Panc1 (cell line): Measurements from ENCODE around the gene CGREF1. TPM values are rescaled to one million over a fixed set of nuclear protein-coding genes. Genes with fewer than 3 reads are reported as not detected.

Experiments used
- ATAC-seq: fragments of 200-7000 bp; cut with Tn5 transposase; 2 replicates; pipeline ENCODE4 v1.9.1; 2020; ENCODE audit warnings: mild to moderate bottlenecking, moderate library complexity
- BruUV-seq: library from RNA; stranded (reverse); fragments of 400-500 nt; replicated peaks from 2 replicates; lab custom pipeline; 2021; lab: Mats Ljungman, UMichigan
- CTCF ChIA-PET: fragments of 300-600 bp; sonication (Branson Sonifier 250); formaldehyde crosslinking; loops from one replicate; lab custom pipeline; 2022; ENCODE audit warnings: antibody characterized with exemption; lab: Charles Lee
- POLR2A ChIA-PET: fragments of 300-600 bp; sonication (Branson Sonifier 250); formaldehyde crosslinking; loops from one replicate; lab custom pipeline; 2022; ENCODE audit warnings: antibody characterized with exemption; lab: Charles Lee
- DNase-seq: peaks from one replicate; pipeline ENCODE4 v3.0.0-alpha.2; 2010; ENCODE audit warnings: low read depth, low spot score
- H3K27ac ChIP-seq: 2 replicates; pipeline ENCODE4 v1.5.1; 2011; ENCODE audit warnings: mild to moderate bottlenecking, low read length, inconsistent platforms
- H3K27me3 ChIP-seq: fragments of 200-500 bp; sonication (Bioruptor generic); 2 replicates; pipeline ENCODE4 v1.6.0; 2014; ENCODE audit warnings: low read length, inconsistent platforms; ENCODE audit not compliant: control insufficient read depth, insufficient read depth
- H3K36me3 ChIP-seq: fragments of 200-500 bp; sonication (Bioruptor generic); 2 replicates; pipeline ENCODE4 v1.5.1; 2014; ENCODE audit warnings: inconsistent platforms, mild to moderate bottlenecking, low read length, moderate library complexity; ENCODE audit not compliant: control insufficient read depth, insufficient read depth
- H3K4me1 ChIP-seq: 2 replicates; pipeline ENCODE4 v1.5.1; 2011; ENCODE audit warnings: inconsistent platforms, mild to moderate bottlenecking, low read length, moderate library complexity; ENCODE audit not compliant: control insufficient read depth, insufficient read depth
- H3K4me3 ChIP-seq, 2 experiments: 2 replicates each; pipeline ENCODE4 v1.5.1; 2011 to 2012; ENCODE audit warnings: low read depth in 2 of 2, low read length in 2 of 2, mild to moderate bottlenecking in 2 of 2, inconsistent platforms in 1 of 2, moderate library complexity in 1 of 2
- H3K9me3 ChIP-seq: fragments of 200-500 bp; sonication (Bioruptor generic); 2 replicates; pipeline ENCODE4 v1.5.1; 2014; ENCODE audit warnings: low read depth, mild to moderate bottlenecking, inconsistent platforms, low read length, moderate library complexity; ENCODE audit not compliant: control insufficient read depth, insufficient read depth
- POLR2AphosphoS5 ChIP-seq: IDR thresholded peaks from 2 replicates; pipeline ENCODE4 v1.6.1; 2012; ENCODE audit warnings: mild to moderate bottlenecking, low read depth, low read length, moderate library complexity
- SIN3A ChIP-seq: IDR thresholded peaks from 2 replicates; pipeline ENCODE4 v1.6.1; 2012; ENCODE audit warnings: low read depth, mild to moderate bottlenecking, low read length, moderate library complexity, borderline replicate concordance; ENCODE audit not compliant: insufficient read depth
- TCF7L2 ChIP-seq: IDR thresholded peaks from 2 replicates; pipeline ENCODE4 v1.6.1; 2011; ENCODE audit warnings: mild to moderate bottlenecking, low read depth, low read length, inconsistent platforms
- in situ Hi-C: cut with HindIII; loops from 2 replicates; pipeline ENCODE4 v1.10.0; 2016; ENCODE audit warnings: low sequenced_read_pairs, low pct_unique_long_range_greater_than_20kb
- intact Hi-C: fragments of 100-400 bp; cut with micrococcal nuclease; formaldehyde crosslinking; loops from one replicate; pipeline ENCODE4 v1.10.0; 2022; ENCODE audit not compliant: unreplicated experiment
- total RNA-seq: library from RNA; stranded (reverse); gene quantifications from one replicate; pipeline ENCODE4 v1.2.1, GENCODE V29; 2021; ENCODE audit not compliant: unreplicated experiment
- TF ChIP-seq, protein P1 (sequence below), 2 experiments: IDR thresholded peaks; 2 replicates each; pipeline ENCODE4 v1.6.1; 2011 to 2012; ENCODE audit warnings: low read depth in 2 of 2, control low read depth in 1 of 2, low read length in 1 of 2, mild to moderate bottlenecking in 1 of 2, moderate library complexity in 1 of 2; ENCODE audit not compliant: insufficient read depth in 1 of 2
- TF ChIP-seq, protein P2 (sequence below): fragments of 450-650 bp; IDR thresholded peaks from 2 replicates; pipeline ENCODE4 v1.5.1; 2017; ENCODE audit warnings: mild to moderate bottlenecking

CGREF1 gene
- total RNA-seq, 1 experiment from 2014 or later: 10.1 TPM

DNA sequence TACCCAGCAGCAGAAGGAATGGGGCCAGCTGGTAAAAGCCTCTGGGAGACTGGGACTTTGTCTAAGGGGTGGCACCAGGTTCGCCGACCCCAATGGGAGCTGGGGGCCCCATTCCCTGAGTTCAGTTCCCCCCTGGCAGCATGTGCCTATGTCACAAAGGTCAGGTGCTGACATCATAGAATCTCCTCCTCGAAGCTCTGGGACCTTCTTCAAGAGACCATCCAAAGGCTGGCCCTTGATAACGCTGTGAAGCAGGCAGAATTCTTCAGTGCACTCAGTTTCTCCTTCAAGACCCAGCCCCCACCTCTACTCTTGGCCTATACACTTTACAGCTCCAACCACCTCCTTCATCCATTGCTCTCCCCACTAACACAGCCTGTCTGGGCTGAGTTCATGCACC is 20.4 kb upstream of the CGREF1 start, which contains the start of gene PRR30:
Gene PRR30, minus strand, starts transcription at position 101 of the 400 bp plus-strand sequence. CDS start 1,081 bp downstream, outside the sequence.
- DNase-seq (no peak), ATAC-seq (no peak)
- H3K36me3 ChIP-seq: peaks cover under 1% of the 10 kb centered on the region; the same call in 1 of the 2 replicates
- H3K27ac ChIP-seq: no peak within 1 kb of the TSS
- no peak within 1 kb of the TSS for H3K4me3 ChIP-seq
- in situ Hi-C loops (no loop called here), intact Hi-C loops (no loop called here)
- CTCF ChIA-PET: no interaction called here
- TF ChIP-seq POLR2AphosphoS5: no peak
- TF ChIP-seq TCF7L2: no peak
- TF ChIP-seq, protein P1, sequence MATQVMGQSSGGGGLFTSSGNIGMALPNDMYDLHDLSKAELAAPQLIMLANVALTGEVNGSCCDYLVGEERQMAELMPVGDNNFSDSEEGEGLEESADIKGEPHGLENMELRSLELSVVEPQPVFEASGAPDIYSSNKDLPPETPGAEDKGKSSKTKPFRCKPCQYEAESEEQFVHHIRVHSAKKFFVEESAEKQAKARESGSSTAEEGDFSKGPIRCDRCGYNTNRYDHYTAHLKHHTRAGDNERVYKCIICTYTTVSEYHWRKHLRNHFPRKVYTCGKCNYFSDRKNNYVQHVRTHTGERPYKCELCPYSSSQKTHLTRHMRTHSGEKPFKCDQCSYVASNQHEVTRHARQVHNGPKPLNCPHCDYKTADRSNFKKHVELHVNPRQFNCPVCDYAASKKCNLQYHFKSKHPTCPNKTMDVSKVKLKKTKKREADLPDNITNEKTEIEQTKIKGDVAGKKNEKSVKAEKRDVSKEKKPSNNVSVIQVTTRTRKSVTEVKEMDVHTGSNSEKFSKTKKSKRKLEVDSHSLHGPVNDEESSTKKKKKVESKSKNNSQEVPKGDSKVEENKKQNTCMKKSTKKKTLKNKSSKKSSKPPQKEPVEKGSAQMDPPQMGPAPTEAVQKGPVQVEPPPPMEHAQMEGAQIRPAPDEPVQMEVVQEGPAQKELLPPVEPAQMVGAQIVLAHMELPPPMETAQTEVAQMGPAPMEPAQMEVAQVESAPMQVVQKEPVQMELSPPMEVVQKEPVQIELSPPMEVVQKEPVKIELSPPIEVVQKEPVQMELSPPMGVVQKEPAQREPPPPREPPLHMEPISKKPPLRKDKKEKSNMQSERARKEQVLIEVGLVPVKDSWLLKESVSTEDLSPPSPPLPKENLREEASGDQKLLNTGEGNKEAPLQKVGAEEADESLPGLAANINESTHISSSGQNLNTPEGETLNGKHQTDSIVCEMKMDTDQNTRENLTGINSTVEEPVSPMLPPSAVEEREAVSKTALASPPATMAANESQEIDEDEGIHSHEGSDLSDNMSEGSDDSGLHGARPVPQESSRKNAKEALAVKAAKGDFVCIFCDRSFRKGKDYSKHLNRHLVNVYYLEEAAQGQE (IDR thresholded peaks at IDR 0.05; ENCODE audit: insufficient read depth in 1 of 2, low read depth in 2 of 2, low read length in 1 of 2): no peak
- TF ChIP-seq SIN3A: no peak
- TF ChIP-seq, protein P2, sequence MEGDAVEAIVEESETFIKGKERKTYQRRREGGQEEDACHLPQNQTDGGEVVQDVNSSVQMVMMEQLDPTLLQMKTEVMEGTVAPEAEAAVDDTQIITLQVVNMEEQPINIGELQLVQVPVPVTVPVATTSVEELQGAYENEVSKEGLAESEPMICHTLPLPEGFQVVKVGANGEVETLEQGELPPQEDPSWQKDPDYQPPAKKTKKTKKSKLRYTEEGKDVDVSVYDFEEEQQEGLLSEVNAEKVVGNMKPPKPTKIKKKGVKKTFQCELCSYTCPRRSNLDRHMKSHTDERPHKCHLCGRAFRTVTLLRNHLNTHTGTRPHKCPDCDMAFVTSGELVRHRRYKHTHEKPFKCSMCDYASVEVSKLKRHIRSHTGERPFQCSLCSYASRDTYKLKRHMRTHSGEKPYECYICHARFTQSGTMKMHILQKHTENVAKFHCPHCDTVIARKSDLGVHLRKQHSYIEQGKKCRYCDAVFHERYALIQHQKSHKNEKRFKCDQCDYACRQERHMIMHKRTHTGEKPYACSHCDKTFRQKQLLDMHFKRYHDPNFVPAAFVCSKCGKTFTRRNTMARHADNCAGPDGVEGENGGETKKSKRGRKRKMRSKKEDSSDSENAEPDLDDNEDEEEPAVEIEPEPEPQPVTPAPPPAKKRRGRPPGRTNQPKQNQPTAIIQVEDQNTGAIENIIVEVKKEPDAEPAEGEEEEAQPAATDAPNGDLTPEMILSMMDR: no peak
- H3K9me3 ChIP-seq: no peaks in the 10 kb centered on the region
- H3K27me3 ChIP-seq: peaks cover 8% of the 10 kb centered on the region; the same call in 1 of the 2 replicates
- BruUV-seq: no TSS peak
- POLR2A ChIA-PET: no interaction called here
- H3K4me1 ChIP-seq: no peaks in the 10 kb centered on the region

DNA sequence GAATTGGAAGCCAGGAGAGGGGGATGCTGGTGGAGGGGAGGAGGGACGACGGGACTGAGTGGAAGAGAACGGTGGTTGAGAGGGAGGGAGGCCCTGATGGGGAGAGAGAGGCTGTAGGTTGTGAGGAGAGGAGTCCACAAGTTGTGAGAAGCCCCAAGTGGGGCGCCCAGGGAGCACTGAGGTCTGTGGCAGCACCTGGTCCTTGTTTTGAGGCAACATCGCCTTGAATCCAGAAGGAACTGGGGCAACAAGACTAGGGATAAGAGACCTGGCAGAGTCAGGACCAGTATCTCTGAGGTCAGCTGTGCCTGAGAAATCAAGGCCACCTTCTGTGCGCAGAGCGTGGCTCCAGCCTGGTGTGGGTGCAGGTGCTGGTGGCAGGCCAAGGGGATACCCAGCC is 19.2 kb upstream of the CGREF1 start:
- peaks cover 5% of the 10 kb centered on the region for H3K4me1 ChIP-seq
- H3K4me3 ChIP-seq: no peak overlapping the region
- intact Hi-C loops: no loop called here
- in situ Hi-C loops: no loop called here
- no peak overlapping the region for H3K27ac ChIP-seq
- TF ChIP-seq SIN3A (no peak), POLR2AphosphoS5 (no peak), TCF7L2 (no peak)
- TF ChIP-seq, protein P1 (IDR thresholded peaks at IDR 0.05; ENCODE audit: insufficient read depth in 1 of 2, low read depth in 2 of 2, low read length in 1 of 2): no peak
- TF ChIP-seq, protein P2: no peak
- ChIA-PET CTCF (no interaction called here), POLR2A (interaction anchor here (0.5 kb wide), 1 partner anchor 30 kb away, joined by 3 read pairs; no protein-coding TSS in a partner anchor)
- BruUV-seq: no TSS peak
- peaks cover 2% of the 10 kb centered on the region; the same call in 1 of the 2 replicates for H3K36me3 ChIP-seq
- ATAC-seq: no peak
- H3K9me3 ChIP-seq: no peaks in the 10 kb centered on the region
- H3K27me3 ChIP-seq: 0 out of 2 replicates have a peak, but pooled peaks cover 4% of the 10 kb centered on the region
- DNase-seq: no peak
